HepG2 (cell line): ENCODE data around the gene FUT8.

Source experiments
- BHLHE40 ChIP-seq: IDR thresholded peaks from 2 replicates; pipeline ENCODE4 v1.6.1; 2011; ENCODE audit warnings: low read length, improper control_type of control experiment
- ELF1 ChIP-seq: sonication (generic); formaldehyde crosslinking; IDR thresholded peaks from 2 replicates; pipeline ENCODE4 v1.4.0; 2020; ENCODE audit warnings: missing genetic modification reagents
- EP300 ChIP-seq, 3 experiments: sonication (generic) in 1 of 3; formaldehyde crosslinking in 1 of 3; IDR thresholded peaks; 2 replicates each; pipeline versions ENCODE4 v1.5.1 to v1.6.1; 2011 to 2020; ENCODE audit warnings: low read depth in 2 of 3, low read length in 2 of 3, borderline replicate concordance in 1 of 3, improper control_type of control experiment in 1 of 3, mild to moderate bottlenecking in 1 of 3, missing genetic modification reagents in 1 of 3, moderate library complexity in 1 of 3
- MED8 ChIP-seq: sonication (generic); formaldehyde crosslinking; IDR thresholded peaks from 2 replicates; pipeline ENCODE4 v1.8.1; 2023; ENCODE audit warnings: mild to moderate bottlenecking, missing genetic modification reagents; ENCODE audit not compliant: insufficient replicate concordance
- MXI1 ChIP-seq: IDR thresholded peaks from 3 replicates; pipeline ENCODE4 v1.6.1; 2012; ENCODE audit warnings: low read depth, low read length, inconsistent platforms, borderline replicate concordance
- POLR2AphosphoS5 ChIP-seq: IDR thresholded peaks from 2 replicates; pipeline ENCODE4 v1.6.1; 2012; ENCODE audit warnings: low read depth, low read length
- RNF2 ChIP-seq: fragments of 450-650 bp; conservative IDR thresholded peaks from 2 replicates; pipeline ENCODE4 v1.6.1; 2016; ENCODE audit warnings: low read depth
- SP4 ChIP-seq: sonication (generic); formaldehyde crosslinking; IDR thresholded peaks from 2 replicates; pipeline ENCODE4 v1.8.1; 2023; ENCODE audit warnings: mild to moderate bottlenecking, missing genetic modification reagents
- TAF15 ChIP-seq: fragments of 200-400 bp; formaldehyde crosslinking; IDR thresholded peaks from one replicate; pipeline ENCODE4 v1.6.1; 2018; ENCODE audit warnings: mild to moderate bottlenecking, low read depth, low read length; ENCODE audit not compliant: poor library complexity, severe bottlenecking
- ZNF614 ChIP-seq: IDR thresholded peaks from 2 replicates; pipeline ENCODE4 v1.6.1; 2018; ENCODE audit warnings: missing biosample characterization, missing genetic modification reagents, inconsistent platforms, borderline replicate concordance
- TF ChIP-seq, protein P1 (sequence below): sonication (generic); formaldehyde crosslinking; IDR thresholded peaks from 2 replicates; pipeline ENCODE4 v1.5.0; 2020; ENCODE audit warnings: mild to moderate bottlenecking, missing genetic modification reagents, moderate library complexity
- TF ChIP-seq, protein P2 (sequence below): sonication (generic); formaldehyde crosslinking; IDR thresholded peaks from 2 replicates; pipeline ENCODE4 v1.4.0; 2020; ENCODE audit warnings: mild to moderate bottlenecking, missing genetic modification reagents
- TF ChIP-seq, protein P3 (sequence below), 2 experiments: IDR thresholded peaks; 2 replicates each; pipeline ENCODE4 v1.6.1; 2011 to 2012; ENCODE audit warnings: low read length in 2 of 2, borderline replicate concordance in 1 of 2, low read depth in 1 of 2, mild to moderate bottlenecking in 1 of 2, moderate library complexity in 1 of 2
- TF ChIP-seq, protein P4 (sequence below): sonication (generic); formaldehyde crosslinking; IDR thresholded peaks from 2 replicates; pipeline ENCODE4 v1.5.0; 2020; ENCODE audit warnings: mild to moderate bottlenecking, missing genetic modification reagents

DNA sequence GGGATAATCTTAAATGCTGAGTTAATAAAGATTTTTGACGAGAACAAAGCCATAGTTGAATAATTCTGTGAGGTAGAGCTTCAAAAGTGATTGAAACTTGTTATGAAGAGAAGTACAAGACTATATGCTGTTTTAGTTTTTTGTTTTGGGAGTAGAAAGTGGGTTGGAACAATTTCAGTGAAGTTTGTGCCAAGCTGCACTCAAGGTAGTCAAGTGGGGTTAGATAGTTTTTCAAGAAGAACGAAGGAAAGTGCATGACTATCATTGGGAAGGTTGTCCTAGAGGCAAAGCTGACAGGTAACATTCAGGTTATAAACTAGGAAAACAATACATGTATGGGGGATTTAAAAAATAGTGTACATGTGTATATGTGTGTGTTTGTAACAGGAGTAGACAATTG lies 16.2 kb downstream of the FUT8 start:
- TF ChIP-seq POLR2AphosphoS5 (no peak), TAF15 (no peak), SP4 (CRISPR knock-in tag) (no peak), MED8 (no peak), MXI1 (no peak), BHLHE40 (no peak), EP300 (IDR thresholded peaks at IDR 0.05; ENCODE audit: low read depth in 2 of 2, low read length in 2 of 2) (no peak), EP300 (CRISPR knock-in tag; IDR thresholded peaks at IDR 0.05; ENCODE audit: borderline replicate concordance) (no peak), RNF2 (no peak), ZNF614 (CRISPR knock-in tag) (no peak), ELF1 (CRISPR knock-in tag) (no peak)
- TF ChIP-seq, protein P1, sequence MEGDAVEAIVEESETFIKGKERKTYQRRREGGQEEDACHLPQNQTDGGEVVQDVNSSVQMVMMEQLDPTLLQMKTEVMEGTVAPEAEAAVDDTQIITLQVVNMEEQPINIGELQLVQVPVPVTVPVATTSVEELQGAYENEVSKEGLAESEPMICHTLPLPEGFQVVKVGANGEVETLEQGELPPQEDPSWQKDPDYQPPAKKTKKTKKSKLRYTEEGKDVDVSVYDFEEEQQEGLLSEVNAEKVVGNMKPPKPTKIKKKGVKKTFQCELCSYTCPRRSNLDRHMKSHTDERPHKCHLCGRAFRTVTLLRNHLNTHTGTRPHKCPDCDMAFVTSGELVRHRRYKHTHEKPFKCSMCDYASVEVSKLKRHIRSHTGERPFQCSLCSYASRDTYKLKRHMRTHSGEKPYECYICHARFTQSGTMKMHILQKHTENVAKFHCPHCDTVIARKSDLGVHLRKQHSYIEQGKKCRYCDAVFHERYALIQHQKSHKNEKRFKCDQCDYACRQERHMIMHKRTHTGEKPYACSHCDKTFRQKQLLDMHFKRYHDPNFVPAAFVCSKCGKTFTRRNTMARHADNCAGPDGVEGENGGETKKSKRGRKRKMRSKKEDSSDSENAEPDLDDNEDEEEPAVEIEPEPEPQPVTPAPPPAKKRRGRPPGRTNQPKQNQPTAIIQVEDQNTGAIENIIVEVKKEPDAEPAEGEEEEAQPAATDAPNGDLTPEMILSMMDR (CRISPR knock-in tag) = no peak
- TF ChIP-seq, protein P2, sequence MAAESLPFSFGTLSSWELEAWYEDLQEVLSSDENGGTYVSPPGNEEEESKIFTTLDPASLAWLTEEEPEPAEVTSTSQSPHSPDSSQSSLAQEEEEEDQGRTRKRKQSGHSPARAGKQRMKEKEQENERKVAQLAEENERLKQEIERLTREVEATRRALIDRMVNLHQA (CRISPR knock-in tag) = no peak
- TF ChIP-seq, protein P3, sequence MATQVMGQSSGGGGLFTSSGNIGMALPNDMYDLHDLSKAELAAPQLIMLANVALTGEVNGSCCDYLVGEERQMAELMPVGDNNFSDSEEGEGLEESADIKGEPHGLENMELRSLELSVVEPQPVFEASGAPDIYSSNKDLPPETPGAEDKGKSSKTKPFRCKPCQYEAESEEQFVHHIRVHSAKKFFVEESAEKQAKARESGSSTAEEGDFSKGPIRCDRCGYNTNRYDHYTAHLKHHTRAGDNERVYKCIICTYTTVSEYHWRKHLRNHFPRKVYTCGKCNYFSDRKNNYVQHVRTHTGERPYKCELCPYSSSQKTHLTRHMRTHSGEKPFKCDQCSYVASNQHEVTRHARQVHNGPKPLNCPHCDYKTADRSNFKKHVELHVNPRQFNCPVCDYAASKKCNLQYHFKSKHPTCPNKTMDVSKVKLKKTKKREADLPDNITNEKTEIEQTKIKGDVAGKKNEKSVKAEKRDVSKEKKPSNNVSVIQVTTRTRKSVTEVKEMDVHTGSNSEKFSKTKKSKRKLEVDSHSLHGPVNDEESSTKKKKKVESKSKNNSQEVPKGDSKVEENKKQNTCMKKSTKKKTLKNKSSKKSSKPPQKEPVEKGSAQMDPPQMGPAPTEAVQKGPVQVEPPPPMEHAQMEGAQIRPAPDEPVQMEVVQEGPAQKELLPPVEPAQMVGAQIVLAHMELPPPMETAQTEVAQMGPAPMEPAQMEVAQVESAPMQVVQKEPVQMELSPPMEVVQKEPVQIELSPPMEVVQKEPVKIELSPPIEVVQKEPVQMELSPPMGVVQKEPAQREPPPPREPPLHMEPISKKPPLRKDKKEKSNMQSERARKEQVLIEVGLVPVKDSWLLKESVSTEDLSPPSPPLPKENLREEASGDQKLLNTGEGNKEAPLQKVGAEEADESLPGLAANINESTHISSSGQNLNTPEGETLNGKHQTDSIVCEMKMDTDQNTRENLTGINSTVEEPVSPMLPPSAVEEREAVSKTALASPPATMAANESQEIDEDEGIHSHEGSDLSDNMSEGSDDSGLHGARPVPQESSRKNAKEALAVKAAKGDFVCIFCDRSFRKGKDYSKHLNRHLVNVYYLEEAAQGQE (IDR thresholded peaks at IDR 0.05; ENCODE audit: borderline replicate concordance in 1 of 2, low read depth in 1 of 2, low read length in 2 of 2) = no peak
- TF ChIP-seq, protein P4, sequence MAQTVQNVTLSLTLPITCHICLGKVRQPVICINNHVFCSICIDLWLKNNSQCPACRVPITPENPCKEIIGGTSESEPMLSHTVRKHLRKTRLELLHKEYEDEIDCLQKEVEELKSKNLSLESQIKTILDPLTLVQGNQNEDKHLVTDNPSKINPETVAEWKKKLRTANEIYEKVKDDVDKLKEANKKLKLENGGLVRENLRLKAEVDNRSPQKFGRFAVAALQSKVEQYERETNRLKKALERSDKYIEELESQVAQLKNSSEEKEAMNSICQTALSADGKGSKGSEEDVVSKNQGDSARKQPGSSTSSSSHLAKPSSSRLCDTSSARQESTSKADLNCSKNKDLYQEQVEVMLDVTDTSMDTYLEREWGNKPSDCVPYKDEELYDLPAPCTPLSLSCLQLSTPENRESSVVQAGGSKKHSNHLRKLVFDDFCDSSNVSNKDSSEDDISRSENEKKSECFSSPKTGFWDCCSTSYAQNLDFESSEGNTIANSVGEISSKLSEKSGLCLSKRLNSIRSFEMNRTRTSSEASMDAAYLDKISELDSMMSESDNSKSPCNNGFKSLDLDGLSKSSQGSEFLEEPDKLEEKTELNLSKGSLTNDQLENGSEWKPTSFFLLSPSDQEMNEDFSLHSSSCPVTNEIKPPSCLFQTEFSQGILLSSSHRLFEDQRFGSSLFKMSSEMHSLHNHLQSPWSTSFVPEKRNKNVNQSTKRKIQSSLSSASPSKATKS (CRISPR knock-in tag) = no peak
